Epidermal melanocyte (primary cell): ENCODE results near the gene GALT.

ENCODE experiments used
- DNase-seq: peaks from one replicate; pipeline ENCODE4 v3.0.0; 2011; ENCODE audit warnings: low spot score; ENCODE audit not compliant: insufficient read length

The GALT gene

DNA sequence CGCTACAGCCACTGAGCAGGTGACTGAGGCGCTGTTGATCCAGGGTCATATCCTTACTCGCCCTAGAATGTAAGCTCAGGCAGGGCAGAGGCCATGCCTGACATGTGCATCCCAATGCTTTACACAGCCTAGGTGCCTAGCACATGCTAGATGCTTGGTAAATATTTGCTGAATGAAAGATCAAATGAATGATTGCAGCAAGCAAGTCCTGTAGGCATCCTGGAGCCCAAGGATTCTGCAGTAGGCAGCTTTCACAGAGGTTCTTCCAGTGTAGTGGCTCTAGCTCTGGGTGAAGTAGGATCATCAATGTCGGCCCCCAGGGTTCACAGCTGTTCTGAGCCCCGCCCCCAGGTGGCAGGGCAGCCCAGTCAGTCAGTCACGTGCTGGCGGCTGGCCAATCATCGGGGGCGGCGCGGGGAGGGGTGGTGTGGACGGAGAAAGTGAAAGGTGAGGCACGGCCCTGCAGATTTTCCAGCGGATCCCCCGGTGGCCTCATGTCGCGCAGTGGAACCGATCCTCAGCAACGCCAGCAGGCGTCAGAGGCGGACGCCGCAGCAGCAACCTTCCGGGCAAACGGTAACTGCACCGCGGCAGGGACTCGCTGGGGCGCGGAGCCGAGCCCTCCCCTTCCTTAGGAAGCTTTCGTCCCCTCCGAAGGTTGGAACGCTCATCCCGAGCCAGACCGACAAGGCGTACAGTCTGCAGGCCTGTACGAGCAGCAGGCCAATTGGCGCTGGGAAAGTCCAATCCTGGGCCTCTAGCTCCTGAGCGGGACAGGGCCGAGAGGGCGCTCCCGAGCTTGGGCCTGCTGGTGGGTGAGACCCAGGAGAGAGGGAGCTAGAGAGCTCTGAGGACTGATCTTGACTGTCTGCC lies at the start of gene GALT:
GALT (plus strand) TSS at position 465 of the 873 bp plus-strand sequence; CDS start at position 495, 30 bp downstream.
- peak; percentile 93 for DNase-seq

DNA sequence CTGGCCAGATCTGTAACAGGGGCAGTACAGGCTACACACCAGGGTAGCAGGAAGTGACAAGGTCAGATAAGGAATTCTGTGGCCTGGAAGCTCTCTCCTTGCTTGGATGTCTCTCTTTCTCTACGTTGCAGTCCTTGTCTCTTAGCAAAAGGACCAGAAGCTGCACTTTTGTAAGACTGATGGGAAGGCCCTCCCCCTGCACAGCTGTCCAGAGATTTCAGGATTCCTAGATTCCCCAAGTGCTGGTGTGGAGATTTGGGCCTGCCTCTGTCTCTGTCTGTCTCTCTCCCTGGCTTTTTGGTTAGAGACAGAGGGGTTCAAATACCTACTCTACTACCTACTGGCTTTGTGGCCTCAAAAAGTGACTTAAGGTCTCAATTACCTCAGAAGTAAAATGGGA lies 46.9 kb upstream of the GALT start:
- no peak for DNase-seq

DNA sequence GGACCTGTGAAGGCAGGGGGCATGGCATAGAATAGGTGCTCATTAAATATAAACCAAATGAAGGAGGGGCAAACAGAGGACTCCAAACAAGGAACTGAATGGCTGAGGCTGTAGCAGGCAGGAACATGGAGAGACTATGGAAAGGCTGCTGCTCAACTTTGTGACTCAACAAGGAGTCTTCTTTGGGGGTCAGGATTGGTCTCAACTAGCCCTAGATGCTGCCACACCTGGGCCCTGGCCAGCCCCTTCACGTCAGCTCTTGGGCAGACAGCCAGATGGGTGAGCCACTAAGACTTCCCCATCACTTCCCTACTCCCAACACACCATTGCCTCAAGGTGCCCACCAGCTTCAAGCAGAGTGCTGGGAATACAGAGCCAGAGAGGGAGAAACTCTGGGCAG lies 45.6 kb upstream of the GALT start:
- DNase-seq: no peak

DNA sequence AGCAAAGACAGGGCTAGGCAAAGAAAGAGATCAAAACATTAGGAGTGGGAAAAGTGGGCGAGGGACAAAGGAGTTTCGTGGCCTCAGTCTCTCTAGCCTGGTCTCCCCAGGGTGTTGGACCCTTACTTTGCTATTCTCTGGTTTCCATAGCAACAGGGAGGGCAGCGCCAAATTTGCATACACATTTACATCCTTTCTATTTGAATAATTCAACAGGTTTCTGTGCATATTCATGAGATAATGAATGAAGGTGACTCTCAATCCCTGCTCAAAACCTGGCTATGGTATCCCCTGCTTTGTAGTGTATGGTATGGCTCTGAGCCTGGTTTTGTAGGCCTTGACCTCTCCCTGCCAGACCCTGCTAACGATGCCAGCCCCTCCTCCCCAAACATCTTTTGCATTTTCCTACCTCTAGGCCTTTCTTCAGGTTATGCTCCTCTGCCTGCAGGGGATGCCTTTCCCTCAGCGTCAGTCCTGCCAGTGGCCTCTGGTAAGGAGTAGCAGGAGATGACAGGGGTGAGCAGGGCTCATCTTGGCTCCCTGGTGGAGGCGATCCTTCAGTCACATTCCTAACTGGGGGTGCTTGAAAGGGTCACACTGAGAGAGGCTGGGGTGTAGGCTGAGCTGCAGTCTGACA lies 44.4 kb upstream of the GALT start:
- no peak for DNase-seq

DNA sequence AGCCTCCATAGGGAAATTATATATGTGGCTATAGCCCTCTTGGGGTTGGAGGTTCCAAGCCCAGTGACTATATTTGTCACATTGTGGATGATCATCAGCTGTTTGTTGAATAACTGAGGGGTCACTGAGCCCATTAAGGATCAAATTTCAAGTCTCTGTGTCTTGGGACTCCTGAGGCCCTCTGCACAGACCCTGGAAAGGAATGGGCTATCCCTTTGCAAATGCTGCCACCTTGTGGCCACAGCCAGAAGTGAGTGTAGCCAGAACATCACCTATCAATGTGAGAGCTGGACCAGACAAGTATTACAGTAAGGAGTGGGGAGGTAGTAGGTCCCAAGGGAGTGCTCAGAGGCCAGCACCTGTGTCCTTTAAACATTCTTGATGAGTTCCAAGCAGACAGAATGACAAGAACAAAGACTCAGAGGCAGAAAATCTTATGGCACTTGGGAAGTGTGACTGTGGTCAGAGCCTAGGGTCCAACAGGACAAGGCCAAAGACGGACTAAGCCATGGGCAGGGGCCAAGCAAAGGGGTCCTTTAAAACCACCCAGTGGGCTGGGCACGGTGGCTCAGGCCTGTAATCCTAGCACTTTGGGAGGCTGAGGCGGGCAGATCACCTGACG lies 42.8 kb upstream of the GALT start:
- DNase-seq: peak; percentile 92

DNA sequence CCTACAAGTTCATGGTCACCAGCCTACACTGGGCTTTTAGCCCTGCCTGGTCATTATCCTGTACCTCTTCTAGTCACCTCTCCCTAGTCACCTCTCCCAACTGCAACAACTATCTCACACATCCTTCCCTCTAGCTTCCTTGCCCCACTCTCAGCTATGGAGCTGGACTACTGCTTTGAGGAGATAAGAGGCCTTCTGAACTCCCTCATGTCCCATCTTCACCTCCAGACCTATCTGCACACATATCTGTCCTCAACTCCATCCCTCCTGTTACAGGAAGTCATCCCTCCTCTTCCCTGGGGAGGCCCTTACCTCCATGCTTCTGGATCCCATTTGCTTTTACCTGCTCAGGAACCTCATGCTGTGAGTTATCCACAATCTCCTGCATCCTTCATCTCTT lies 40.3 kb upstream of the GALT start:
- no peak for DNase-seq

DNA sequence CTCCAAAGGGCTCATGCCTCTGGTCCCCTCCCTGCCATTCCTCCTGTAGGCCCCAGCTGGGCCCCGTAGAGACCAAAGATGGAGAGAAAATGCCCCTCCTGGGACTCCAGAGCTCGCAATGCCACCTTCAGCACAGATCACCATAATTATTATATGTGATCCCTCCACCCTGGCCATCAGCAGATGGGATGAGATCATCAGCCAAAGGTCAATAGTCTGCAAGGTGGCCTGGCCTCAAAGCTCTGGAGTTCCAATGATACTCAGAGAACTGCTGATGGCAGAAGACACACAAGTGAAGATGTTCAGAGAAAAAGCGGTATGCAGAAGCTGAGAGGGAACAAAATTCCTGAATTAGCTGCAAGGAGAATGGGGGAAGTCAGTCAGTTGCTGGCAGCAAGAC lies 39.6 kb upstream of the GALT start:
- DNase-seq: no peak

DNA sequence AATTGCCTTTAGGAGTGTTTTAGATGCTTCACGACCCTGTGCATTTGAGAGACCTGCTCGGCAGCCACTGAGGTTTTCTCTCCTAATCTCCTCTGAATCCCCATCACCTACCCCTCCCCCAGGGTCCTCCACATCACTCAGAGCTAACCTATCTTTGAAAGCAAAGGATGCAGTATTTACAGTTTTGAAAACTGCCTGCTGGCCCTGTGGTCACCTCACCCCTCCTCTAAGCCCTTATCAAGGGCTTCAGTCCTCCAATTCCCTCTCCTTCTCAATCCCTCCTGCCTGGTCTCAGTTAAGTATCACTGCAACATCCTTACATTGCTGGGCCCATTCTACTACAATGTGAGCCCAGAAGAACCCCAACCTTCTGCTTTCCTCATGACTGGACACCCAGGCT lies 39.1 kb upstream of the GALT start:
- DNase-seq: no peak

DNA sequence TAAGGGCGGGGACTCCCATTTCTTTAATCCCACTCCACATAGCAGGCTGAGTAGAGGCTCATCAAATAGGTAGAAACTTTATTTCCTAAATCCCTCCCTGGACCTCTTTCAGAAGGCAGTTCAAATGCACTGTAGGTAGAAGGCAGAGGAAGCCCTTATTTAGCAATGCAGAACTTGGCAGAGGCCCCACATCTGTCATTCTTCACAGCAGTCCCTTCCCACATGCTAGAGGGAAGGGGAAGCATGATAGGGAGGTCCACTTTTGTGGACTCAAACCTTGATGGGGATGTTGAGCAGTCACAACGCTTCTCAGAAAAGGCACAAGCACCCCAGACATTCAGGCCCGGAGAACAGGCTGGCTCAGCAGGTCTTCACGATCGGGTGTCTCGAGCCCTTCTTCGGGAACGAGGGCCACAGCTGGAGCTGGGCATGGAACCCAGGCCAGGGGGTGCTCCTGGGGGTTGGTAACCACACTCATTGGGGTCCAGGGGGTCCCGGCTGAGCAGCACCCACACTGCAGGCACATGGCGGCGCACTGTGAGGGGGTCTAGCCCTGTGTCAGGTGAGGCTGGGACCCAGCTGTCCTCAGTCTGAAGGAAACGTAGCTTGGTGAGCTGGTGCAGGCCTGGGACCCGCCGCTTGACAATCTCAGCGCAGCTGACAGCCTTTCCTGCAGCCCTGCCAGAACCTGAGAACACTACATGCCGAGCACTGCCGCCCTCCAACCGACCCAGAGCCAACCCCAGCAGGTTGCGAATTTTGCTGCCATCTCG lies 35.9 kb upstream of the GALT start:
- no peak for DNase-seq

DNA sequence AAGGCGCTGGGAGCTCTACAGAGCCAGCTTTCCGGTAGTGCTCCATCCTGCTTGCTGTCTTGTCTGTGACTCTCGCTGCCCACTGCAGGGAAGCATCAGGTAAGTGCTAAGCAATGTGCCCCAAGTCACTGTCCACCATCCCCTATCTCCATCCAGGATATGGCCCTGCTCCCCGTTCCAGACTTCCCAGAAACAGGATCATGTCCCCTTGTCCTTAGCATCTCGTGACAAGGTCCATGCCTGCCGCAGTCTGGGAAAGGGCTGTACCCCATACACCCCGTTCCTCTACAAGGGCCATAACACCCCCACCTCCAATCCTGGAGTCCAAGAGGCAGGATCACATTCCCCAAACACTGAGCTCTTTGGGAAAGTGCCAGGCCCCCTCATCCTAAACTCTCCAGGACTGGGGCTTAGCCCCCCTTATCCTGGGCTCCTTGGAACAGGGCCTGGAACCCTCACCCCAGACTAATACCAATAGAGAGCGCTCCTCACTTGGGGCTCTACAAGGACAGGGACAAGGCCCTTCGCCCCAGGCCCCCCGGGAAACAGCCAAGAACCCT lies 35.1 kb upstream of the GALT start:
- DNase-seq: no peak

DNA sequence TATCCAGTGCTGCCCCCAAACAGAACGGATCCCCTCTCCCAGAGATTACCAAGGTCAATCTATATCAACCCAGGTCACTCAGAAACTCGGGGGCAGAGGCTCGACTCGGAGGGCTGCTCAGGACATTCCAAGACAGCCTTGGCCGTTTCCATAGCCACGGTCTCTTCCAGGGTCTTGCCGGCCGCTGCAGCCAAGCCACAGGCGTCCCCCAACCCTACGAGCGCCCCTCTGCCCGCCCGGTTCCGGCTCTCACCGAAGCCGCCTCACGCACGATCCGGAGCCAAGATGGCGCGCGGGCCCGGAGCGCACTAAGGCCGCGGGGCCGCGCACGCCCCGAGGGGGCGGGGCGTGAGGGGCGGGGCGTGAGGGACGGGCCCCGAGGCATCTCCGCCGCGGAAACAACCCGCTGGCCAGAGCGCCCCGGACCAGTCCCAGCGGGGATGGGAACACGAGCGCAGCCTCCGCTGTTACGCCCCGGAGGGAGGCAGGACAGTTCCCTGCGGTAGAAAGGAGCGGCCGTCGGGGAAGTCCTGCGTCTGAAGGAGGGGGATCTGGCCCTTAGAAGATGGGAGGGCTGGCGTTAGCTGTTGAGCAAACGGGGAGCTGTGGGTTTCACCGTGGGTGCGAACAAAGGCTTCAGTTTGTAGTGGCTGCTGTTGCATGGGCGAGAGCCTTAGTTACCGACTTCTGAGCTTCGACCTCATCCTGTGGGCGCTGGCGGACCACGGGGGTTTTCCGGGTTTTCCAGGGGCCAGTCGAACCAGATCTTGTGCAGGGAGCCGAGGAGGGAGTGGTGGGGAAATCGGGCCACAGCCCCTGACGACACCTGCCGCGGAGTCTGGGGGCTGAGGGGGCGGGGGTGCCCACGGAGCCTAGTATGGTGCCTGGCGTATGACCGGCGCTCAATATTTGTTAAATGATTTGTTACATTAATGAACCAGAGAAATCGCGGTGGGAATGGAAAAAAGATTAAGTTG lies 34.4 kb upstream of the GALT start, which contains the start of gene RPP25L:
RPP25L (minus strand) TSS at position 287 of the 977 bp plus-strand sequence. CDS start 801 bp downstream, outside the sequence.
- DNase-seq: peak; percentile 91

DNA sequence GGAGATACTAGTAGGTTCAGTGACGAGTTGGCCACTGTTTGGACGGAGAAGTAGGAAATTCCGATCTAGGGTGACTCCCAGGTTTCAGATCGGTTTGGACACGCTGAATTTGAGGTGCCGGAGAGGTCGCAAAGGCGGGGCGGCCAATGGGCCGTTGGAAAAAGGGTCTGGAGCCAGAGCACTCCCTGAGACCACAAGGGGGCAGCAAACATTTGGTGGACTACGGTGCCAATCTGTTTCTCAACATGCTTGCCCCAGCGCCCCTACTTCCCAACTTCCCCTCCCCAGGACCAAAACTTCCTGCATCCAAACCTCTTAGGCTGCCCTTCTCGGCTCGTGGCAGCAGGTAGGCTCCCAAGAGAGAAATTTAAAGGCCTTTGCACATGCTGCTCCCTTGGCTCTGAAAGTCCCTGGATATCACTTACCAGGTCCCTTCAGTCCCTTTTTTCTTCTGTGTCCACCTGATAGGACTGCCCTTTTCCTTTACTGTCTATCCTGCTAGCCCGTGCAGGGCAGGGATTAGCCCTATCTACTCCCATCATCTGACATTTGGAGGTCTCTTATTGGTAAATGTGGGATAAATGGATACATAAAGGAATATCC lies 33.6 kb upstream of the GALT start:
- peak; percentile 76 for DNase-seq

DNA sequence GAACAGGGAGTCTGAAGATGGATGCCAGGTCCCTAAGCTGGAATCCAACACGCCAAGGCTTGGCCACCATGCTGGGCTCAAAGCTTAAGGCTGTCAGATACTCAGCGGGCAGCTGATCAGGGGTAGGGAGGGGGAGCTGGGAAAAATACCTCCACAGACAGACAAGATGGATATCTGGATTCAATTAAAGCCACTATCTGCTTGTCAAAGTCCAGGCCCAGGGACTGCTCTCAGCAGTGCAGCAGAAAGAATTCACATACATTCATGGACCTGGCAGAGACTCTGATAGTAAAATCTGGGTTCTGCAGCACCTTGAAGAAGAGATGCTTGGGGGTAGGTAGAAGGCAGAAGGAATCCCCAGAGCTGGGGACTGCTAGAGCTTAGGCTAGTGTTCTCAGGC lies 31.3 kb upstream of the GALT start:
- DNase-seq: no peak

DNA sequence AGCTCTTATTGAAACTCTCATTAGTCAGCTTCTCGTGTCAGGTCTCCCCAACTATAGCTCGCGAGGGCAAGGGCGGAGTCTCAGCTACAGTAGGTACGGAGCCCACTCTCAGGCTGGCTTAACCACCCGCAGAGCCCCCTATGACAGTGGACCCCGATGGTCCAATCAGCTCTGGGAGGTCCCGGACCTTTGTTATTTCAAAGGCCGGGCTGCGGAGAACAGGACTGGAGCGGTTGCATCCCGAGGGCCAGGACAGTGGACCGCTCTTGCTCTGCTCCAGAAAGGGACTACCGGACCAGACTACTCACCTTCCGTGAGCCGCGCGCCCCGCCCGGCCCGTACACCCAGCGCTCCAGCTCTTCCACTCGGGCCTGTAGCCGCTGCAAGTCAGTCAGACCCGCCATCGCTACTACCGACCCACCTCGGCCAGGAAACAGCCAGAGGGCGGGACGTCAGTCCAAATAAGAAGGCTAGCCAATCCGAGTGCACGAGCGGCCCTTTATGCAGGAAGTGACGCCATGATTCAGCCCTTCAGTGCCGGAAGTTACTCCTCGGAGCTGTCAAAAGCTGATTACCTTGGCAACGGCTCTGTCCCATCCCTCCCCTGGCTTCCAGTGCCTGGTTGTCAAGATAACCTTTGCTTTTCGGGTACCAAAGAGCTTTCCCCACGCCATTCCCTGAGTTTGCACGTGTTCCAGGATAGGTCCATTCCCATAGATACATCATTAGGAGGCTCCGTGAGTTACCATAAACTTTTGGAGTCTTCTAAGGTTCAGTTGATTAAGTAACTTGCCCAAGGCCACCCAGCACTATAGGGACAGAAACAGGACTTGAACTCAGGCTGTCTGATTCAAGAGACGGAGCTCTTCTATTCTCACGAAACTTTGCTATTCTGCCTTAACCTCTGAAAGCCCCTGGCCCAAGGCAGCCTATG lies 26.1 kb upstream of the GALT start, which contains the start of gene DCTN3:
DCTN3 (minus strand) TSS at position 435 of the 934 bp plus-strand sequence; CDS start at position 404, 31 bp downstream.
- DNase-seq: peak; percentile 99

DNA sequence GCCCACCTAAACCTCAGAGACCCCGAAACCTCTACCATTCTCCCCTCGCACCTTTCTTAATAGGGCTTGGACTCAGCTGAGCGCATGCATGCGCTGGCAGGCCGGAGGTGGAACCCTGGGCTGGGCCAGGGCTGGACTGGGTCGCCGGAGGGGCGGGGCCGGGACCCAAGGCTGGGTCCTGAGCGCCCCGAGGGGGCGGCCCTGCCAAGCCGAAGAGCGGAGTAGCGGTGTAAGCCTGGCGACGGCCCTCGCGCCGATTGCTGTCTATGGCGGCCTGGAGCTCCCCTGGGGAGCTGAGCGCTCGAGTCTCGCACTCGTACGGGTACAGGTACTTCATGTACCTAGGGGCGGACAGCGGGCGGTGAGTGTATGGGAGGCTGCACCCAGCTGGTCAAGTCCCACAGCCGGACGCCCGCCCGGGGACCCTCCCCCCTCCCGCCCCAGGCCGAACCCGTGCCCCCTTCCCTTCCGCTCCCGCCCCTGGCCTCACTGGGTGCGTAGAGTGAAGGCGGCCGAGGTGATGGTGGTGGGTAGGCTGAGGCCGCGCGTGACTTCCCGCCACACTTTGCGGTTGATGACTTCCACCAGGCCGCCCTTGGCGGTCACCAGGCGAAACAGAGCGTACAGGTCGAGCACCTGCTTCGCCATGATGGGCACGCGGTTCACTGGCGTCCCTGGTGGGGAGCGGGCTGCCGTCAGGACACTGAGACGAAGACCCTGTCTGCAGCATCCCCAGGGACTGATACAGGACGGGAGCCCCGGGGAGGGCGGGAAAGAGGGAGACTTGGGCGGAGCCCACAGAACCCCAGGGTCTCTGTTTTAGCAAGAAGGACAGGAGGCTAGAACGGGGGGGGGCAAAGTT lies 22.9 kb upstream of the GALT start:
- DNase-seq: no peak

DNA sequence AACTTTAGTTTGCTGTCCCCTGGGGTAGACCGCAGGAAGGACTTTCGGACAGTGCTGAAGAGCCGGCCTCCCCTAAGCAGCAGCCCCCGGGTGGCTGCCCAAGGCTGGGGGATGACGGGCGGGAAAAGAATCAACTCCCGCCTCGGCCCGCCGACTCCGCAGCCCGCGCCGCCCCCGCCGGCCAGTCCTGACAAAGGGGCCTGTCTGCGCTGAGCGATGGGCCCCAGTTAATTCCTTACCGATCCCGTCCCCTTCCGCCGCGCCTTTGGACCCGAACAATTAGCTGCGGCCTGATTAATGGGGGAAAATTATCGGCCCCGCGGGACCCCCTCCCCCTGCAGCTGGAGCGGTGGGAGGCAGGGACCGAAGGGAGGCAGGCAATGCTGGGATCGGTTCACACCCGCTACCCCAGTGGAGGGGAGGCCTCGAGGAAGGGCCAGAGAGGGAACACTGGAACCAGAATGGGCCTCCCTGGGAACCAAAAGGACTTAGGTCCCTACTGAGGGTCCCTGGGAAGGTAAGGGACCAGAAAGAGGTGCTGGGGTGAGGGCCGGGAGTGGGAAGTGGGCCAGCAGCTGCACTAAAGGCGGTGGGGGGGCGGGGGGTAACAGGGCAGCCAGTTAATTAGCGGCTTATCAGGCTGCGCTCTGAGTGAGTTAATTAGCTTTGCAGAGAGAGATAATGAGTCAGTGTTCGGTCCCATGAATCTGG lies 21.8 kb upstream of the GALT start:
- no peak for DNase-seq

DNA sequence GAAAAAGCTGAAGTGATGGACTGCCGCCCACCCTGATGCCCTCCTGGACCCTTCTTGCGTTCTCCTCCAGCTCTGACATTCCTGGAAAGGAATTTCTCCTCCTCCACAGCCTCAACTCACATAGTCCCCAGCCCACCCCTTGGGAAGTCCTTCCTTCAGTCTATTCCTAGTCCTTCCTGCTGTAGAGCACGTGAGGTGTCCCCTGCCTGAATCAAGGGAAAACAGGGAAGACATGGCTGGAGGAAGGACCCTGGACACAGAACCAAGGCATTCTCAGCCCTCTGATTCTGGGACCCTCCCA lies 21.3 kb upstream of the GALT start:
- no peak for DNase-seq
